Stimulated activated CD4-positive, alpha-beta T cell treated with anti-CD3 and anti-CD28 coated beads, TNF-alpha, amount 100 ng/mL, for 1 hour (primary cell): ENCODE data around the gene ZNF480.
"Not testable (repeated sequence)": the region's sequence is repeated elsewhere in the genome, so short reads cannot be mapped to it uniquely, and the experiment has no call there.

Source experiments
- DNase-seq, 3 donors: peaks; one replicate each; pipeline ENCODE4 v3.0.0-alpha.2; 2020; ENCODE audit warnings: low read depth in 3 of 3, low spot score in 1 of 3

ZNF480 gene

DNA sequence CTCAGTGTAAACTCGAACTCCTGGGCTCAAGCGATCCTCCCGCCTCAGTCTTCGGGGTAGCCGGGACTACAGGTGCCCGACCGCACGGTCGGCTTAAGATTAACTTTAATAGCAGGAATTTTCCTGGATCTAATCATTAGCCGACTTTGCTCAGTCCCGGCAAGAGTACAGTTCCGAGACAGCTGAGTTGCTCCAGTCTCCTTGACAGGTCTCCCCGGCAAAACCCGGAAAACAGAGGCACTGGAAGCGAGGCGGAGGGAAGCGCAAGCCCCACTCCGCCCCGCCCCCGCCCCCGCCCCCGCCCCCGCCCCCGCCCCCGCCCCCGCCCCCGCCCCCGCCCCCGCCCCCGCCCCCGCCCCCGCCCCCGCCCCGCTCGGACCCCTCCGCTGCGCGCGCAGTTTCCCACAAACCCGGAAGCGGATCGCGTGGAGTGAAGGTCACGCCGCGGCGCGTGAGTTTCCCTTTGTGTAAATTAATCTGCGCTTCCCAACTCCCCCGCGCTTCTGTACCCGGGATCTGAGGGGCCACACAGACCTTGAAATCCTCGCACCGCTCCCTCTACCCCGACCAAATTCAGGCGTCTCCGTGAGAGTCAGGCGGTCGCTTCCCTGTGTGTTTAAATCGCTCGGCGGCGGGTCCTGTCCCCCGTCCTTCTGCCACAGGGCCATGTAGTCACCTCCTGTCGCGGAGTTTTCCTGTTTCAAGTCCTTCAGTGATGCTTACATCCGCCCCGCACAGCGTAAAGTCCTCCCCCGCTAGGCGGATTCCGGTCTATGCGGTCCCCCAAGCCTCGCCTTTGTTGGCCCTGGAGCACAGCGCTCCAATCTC, at the start of gene ZNF480:
Gene ZNF480, plus strand, starts transcription at position 397 of the 828 bp plus-strand sequence. CDS start 3,244 bp downstream, outside the sequence.
- peak; percentile 55 to 79 (median 71) for DNase-seq

GRCh38 chr19:52248241-52248640, 48.7 kb upstream of the ZNF480 start:
- peak; percentile 12 to 45 (median 14) for DNase-seq

DNA sequence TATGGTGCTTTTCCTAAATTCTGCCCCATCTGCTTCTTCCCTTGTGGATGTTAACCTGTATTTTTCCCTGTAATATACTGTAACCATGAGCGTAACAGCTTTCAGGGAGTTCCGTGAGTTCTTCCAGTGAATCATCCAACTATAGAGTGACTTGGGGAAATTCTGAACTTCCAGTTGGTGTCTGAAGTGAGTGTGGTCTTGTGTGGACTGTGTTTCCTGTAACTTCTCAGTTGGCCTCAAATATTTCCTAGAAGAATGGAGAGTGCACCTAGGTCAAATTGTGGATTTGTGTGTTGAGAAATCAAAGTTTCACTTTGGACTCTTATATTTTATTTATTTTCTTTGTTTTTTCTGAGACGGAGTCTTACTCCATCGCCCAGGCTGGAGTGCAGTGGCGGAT, 38.5 kb upstream of the ZNF480 start:
- no peak for DNase-seq

GRCh38 chr19:52265556-52265955, 31.4 kb upstream of the ZNF480 start:
- DNase-seq: not testable (repeated sequence)

DNA sequence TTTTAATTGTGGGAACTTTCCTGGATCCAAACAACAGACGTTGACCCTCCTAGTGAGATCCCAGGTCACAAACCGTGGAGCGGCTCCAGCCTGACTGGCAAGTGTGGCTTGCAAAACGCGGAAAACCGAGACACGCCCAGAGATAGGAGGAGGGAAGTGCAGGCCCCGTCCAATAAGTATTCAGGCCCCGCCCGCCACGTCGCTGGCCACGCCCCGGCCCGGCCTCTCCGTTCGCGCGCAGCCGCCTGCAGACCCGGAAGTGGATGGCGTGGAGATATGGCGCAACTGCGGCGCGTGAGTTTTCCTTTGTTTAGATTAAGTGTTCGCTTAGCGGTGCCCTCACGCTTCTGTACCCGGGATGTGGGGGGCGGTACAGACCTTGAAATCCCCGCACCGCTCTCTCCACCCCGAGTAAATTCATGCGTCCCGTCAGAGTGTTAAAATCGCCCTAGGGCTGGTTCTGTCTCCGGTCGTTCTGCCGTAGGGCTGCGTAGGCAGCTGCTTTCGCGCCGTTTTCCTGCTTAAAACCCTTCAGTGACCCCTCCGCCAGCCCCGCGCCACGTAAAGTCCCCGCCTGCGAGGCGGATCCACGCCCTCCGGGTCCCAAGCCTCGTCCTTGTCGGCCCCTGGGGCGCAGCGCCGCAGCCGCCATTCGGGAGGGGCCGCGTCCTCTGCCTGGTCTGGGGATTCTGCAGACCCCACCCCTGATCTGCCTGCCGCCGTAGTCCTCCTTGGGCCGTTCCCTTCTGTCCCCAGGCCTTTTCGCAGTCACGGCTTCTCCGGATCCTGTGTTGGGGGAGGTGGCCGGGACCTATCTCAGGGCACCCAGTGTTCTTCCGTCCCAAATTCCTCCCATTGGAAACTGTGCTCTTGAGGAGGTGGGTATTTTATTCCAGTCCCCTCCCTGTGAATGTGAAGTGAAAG, 27.4 kb upstream of the ZNF480 start, which contains the start of gene ZNF766:
Gene ZNF766, plus strand, starts transcription at position 250 of the 924 bp plus-strand sequence. Its CDS starts 27 bp downstream, at position 277.
- DNase-seq: peak; percentile 86 to 98 (median 94)

- DNase-seq: no peak
These were observed 26.6 kb upstream of the ZNF480 start for GRCh38 chr19:52270266-52270885.

- no peak for DNase-seq
These were observed 23.7 kb upstream of the ZNF480 start for GRCh38 chr19:52273301-52273700.

DNA sequence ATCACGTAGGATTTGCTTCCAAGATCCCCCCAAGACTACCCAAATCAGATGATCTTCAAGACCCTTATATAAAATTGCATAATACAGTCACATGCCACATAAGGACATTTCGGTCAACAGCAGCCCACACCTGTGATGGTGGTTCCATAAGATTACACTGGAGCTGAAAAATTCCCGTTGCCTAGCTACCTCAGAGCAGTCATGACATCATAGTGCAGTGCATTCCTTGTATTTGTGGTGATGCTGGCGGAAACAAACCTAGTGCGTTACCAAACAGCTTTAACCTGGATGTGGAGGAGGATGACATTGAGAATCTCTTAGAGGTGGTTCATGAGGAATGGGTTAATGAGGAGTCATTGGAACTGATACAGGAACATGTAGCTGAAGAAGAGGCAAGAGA, 22.8 kb upstream of the ZNF480 start:
- DNase-seq: no peak

DNA sequence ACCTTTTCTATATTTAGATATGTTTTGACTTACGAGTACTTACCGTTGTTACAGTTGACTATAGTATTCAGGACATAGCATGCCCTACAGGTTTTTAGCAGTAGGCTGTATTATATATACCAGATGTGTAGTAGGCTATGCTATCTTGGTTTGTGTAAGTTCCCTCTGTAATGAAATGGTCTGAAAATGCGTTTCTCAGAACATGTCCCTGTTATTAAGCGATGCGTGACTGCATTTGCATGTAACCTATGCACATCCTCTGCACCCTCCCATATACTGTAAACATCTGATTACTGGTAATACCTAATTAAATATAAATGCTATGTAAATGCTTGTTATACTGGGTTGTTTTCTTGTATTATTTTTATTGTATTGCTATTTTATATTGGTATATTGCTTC, 21.0 kb upstream of the ZNF480 start:
- DNase-seq: no peak

- no peak for DNase-seq
These were observed 19.5 kb upstream of the ZNF480 start for GRCh38 chr19:52277471-52277870.

GRCh38 chr19:52286256-52286655, 10.7 kb upstream of the ZNF480 start:
- DNase-seq: no peak

DNA sequence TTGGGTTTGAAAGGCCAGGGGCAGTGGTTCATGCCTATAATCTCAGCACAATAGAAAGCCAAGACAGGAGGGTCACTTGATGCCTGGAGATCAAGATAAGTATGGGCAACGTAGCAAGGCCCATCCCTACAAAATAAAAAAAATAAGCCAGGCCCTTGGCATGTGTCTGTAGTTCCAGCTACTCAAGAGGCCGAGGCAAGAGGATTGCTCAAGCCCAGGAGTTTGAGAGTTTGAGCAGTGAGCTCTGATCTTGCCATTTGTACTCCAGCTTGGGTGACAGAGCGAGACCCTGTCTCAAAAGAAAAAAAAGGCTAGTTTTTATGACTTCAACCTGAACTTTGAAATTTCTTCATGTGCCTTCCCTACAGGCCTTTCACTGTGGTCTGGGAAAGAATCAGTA, 5.2 kb upstream of the ZNF480 start:
- DNase-seq: no peak

- not testable (repeated sequence) for DNase-seq
These were observed 4.0 kb upstream of the ZNF480 start for GRCh38 chr19:52292946-52293345.

DNA sequence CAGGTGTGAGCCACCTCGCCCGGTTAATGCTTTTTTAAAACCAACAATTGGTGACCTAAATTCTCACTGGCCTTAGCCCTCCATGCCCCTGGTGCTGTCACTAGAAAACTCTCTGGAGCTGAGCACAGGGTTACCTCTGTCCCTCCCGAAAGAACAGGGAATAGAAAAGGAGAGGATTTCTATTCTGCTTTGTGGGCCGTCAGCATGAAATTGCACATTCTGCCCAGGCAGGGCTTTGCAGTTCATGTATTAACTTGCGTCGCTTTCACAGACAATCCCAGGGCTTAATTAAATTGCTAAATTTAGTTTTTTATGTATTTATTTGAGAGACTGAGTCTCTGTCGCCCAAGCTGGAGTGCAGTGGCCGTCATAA, 583 bp upstream of the ZNF480 start:
- no peak for DNase-seq

DNA sequence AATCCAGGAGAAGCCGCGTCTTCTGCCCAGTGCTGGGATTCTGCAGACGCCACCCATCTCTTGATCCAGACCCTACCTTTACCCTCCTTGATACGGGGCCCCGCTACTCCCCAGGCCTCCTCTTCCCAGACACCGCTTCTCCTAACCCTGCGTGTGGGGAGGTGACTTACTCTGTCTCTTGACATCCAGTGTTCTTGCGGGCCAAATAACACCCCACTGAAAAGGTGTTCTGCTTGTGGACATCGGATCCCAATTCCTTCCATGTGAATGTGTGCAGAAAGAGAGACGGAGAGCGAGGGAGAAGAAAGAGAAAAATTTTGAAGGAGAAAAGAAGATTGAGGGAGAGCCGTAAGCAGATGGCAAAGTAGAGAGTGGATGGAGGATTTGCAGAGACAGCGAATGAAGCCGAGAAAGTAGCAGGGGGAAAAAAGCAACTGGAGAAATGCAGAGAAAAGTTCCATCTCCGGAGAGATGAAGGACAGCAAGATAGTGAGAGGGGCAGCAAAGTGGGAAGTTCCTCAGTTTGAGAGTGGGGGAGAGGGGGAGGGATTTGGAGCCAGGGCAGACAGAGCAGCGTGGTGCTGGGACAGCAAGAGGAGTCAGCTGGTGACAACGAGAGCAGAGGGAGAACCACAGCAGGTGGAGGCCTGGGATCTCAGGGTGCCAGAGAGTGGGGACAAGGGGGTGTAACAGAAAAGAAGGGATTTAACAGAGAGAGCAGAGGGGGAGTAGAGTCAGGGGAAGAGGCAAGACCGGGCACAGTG, 814 bp downstream of the ZNF480 start:
- no peak for DNase-seq

GRCh38 chr19:52307275-52307674, 10.3 kb downstream of the ZNF480 start:
- DNase-seq: no peak

DNA sequence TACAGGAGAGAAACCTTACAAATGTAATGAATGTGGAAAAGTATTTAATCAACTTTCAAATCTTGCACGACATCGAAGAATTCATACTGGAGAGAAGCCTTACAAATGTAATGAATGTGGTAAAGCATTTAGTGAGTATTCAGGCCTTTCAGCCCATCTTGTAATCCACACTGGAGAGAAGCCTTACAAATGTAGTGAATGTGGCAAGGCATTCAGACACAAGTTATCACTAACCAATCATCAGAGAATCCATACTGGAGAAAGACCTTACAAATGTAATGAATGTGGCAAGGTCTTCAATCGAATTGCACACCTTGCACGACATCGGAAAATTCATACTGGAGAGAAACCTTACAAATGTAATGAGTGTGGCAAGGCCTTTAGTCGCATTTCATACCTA, 25.5 kb downstream of the ZNF480 start:
- no peak for DNase-seq

DNA sequence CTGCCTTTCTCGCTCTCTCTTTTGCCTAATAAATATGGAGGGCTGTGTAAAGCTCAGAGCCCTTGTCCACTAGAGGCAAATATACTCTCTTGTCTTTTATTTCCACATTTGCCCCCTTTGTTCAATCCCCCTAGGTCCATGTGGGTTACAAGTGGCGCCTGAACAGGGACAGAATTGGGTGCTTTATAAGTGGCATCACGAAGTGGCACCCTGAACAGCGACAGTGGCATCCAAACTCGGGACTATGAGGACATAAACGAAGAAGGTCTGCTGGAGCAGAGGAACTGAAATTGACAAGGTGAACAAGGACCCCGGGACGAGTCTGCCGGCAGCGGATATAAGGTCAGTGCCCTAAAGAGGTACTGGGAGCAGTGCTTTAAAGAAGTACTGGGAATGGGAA, 34.8 kb downstream of the ZNF480 start:
- DNase-seq: no peak

- no peak for DNase-seq
These were observed 38.8 kb downstream of the ZNF480 start for GRCh38 chr19:52335768-52336116.

DNA sequence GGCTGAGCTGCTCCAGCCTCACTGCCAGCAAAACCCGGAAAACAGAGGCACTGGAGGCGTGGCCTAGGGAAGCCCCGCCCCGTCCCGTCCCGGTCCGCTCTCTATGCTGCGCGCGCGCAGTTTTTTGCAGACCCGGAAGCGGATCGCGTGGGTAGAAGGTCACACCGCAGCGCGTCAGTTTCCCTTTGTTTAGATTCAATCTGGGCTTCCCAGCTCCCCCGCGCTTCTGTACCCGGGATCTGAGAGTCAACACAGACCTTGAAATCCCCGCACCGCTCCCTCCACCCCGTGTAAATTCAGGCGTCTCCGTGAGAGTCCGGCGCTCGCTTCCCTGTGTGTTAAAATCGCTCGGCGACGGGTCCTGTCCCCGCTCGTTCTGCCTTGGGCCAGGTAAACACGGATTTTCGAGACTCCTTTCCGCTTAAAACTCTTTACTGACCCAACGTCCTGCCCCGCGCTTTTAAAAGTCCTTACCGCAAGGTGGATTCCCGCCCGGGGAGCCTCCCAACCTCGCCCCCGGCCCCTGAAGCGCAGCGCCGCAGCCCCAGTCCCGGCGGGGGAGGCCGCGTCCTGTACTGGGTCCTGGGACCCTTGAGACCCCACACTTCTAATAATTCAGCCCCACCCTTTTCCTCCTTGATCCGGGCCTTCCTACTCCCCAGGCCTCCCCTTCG, 39.3 kb downstream of the ZNF480 start, which contains the start of gene ZNF610:
Gene ZNF610, plus strand, starts transcription at position 127 of the 674 bp plus-strand sequence. CDS start 12,930 bp downstream, outside the sequence.
- peak; percentile 59 to 81 (median 62) for DNase-seq
